DMS114 treated with DMSO at 0.1 percent for 48 hours (cell line): ENCODE results near the gene RHOJ.
A peak's percentile ranks its signal among the peaks of the same experiment; 100 is the strongest.
"Not testable (repeated sequence)": the region's sequence is repeated elsewhere in the genome, so short reads cannot be mapped to it uniquely, and the experiment has no call there.

ENCODE experiments used
- DNase-seq: peaks from one replicate; lab custom pipeline; 2025; ENCODE audit not compliant: unreplicated experiment; lab: John Stamatoyannopoulos, UW

Gene RHOJ

DNA sequence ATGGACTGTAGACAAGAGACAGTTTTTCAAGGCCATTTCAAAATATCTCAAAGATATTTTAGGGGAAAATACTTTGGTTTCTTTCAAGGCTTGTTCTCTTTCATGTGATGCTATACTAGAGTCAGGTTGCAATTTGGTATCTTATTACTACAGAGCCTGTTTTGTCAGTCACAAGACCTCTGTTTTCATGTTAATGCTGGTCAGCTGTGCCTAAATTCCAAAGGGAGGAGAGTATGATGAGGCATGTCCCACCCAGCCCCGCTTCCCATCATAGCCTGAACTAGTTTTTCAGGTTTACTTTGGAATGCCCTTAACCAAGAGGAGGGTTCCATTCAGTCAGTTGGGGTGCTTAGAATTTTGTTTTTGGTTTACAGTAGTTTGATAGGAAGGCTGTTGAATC lies 61.9 kb downstream of the RHOJ start:
- DNase-seq, result no peak

DNA sequence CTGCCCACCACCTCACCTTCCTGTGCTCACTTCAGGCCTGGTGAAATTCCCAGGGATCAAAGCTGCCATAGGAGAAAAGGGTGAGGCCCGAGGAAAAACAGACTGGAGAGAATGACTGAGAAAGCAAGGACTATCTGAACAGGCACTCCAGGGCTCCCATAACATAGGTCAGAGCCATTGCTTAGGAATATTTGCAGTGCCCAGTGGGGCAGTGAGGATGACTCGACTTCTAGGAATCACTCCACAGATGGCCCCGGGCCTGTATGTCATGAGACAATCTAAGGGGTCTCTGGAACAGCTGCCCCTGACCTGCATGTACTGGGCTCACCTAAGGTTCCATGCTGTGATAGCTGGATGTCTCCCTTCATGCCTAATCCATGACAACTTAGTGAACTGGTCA lies 62.9 kb downstream of the RHOJ start:
- DNase-seq, result no peak

DNA sequence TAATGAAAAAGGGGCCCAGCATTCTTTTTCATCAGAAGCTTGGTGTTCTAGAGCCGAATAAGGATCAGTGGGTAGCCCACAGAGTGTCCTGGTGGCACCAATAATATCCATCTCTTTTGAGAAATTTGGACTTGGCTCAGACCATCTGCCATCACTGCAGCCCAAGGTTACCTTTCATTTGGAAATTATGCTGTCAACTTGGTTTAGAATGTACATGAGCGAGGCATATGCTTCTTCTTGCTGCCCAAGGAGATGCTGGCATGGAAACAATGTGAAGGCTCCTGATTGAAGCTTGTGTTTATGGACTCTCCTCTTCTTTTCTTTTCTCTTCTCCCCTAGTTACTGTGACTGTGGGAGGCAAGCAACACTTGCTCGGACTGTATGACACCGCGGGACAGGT lies 64.5 kb downstream of the RHOJ start:
- no peak for DNase-seq

DNA sequence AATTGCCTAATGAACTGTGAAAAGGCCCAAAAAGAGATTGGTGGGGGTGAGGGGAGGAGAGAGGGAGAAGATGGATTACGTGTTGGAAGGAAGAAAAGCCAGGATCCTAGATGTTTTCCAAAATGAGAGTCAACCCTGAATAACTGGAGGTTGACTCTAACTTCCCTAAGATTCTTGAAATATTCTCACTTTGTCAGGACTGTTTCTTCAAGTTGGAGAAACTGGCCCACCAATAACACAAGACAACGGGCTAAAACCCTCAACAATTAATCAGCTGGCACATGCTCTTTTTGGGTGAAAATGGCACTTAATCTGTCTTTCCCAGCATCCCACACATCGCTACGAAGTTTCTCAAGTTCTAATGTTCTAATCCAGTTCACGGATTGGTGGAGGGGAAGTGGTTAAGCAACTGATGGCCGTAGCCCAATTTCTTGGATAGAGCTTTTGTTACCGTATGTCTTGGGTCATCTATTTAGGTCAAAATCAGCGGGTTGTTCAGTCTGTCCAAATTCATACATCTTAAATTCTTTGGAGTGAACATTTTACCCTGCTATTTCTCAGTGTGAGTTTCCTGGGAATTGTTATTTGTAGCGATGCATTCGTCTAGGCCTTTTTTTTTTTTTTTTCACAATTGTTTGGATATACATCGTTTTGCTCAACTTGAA lies 65.5 kb downstream of the RHOJ start:
- no peak for DNase-seq

DNA sequence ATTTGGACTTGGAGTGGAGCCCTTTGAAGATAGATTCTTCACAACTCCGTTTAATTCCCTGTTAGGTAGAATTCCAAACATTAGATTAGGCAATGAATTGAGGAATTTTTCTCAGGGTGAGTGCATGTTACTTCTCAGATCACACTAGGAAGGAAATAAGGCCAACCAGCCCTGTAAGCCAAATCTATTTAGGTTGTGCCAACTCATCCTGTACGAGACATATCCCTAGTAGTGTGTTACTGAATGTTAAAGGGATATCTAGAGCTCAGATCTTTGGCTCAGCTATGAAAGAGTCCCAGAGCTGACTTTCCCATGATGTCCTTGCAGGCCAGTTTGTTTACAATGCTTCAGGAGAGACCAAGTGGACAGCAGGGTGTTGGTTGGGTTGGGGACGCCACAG lies 68.9 kb downstream of the RHOJ start:
- no peak for DNase-seq

DNA sequence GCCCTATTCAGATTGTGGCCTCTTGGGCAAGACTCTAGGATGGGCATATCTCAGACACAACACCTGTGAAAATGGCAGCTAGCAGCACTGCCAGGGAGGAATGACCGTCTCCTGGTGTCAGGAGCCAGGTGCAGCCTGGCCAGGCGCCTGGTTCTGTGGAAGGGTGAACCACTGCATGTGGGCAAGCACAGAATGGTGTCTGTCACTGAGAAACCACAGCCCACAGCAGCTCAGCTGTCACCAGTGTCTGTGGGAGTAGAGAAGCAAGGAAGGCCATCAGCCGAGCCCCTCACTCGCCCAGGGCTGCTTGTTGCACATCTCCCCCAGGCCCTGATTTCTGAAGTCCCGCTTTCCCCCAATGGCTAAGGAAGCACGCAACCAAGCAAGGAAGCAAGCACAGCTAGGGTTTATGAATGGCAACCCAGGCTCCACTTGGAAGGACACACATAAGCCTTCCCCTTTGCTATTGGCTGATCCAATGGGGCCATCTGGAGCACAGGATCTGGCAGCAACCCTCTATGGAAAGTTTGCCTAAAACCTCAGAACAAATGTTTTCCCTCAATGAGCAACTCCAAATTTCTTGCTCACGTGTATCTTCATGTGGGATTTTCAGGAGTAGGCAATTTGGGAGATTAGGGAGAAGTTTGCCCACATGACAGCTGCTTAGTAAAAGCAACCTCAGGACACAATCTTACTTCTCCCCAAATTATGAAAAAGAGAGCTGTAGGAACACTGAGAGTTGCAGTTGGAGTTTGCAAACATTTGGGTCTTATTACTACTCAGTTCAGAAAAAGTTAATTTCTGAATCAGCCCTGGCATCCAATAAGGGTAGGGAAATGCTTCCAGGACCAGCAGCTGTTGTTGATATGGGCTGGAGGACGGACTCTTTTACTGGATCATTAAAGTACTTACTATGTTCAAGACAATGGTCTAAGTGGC lies 69.7 kb downstream of the RHOJ start:
- no peak for DNase-seq

DNA sequence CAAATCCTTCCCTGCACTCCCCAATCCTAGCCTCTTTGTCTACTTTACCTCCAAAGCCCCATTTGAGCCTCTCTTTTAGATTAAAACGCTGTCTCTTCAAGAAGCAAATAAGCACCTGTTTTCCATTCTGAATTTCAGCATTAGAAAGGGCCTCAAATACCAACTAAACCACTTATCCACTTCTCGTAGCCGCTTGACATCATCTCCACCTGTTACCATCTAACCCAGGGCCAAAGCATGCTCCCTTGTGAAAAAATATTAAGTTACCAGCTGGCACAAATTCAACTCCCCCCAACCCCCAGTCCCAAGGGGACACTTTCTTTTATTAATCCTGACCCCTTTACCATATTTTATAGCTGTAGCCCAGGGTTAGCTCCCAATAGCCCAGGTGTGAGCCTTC lies 71.4 kb downstream of the RHOJ start:
- DNase-seq, result no peak

DNA sequence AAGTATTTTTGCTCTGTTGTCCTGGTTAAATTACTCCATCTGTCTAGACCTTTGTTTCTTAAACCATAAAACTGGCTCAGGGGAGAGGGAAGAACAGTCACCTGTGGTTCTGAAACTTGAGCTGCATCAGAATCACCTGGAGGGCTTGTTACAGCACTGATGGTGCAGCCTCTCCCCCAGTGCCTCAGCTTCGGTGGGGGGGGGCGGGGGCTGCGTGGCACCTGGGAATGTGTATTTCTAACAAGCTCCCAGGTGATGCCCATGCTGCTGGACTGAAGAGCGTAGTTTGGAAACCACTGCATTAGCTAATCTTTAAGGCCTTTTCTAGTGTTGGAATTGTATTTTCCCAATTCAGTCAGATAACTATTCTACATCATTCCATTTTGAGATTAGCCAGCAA lies 71.8 kb downstream of the RHOJ start:
- no peak for DNase-seq

DNA sequence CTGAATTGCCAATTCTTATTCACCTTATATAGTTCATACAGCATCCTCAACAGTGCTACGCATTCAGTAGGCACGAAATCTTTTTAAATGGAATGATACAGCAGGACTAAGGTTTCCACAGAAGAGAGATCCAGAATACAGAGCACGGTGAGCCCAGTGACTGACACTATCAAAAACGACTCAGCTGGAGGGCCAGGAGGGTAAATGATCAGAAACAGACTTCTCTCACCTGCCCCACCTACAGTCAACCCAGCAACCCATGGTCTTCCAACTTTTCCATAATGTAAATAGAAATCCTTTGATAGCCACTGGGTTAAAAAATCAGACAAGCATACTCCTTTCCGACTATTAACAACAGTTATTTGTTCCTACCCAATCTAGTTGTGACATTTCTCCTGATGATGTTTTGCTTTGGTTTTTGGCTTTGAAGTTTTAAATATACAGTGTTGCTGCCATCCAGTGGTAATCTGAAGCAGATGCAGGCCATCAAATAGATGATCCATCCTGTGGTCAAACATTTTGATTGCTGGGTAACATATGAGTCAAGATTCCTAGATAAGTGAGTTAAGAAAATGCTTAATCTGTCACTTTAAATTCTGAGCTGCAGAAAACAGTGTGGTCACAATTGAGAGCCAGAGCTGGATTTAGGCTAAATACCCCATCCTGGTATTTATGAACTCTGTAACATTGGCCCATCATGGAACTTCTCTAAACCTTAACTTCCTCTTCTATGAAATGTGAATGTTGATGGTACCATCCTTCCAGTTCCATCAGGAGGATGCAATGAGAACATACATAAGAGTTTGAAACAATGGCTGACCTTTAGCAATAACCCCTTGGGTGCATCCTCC lies 72.5 kb downstream of the RHOJ start:
- peak; percentile 46 for DNase-seq

DNA sequence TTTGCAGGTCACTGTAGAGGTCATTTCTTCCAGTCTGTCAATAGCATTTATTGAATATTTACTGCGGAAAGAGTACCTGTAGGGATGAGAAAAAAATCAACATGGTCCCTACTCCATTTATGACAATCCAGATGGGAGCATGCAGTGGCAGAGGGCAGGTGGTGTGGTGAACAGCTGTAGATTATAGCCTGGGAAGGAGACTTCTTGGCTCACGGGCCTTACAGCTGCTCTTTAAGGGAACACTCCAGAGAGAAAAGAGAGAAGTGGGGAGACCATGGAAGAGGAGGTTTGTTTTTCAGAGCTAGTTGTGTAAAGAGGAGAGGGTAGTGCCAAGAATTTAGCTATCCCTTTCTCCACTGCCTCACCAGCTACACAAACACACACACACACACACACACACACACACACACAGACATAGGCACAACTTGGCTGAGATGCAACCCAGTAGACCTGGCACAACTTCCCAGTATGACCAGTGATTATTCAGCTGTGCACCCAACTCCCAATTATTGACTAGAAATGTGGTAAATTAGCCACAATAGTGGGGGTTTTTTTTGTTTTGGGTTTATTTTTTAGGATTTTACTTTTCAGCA lies 73.4 kb downstream of the RHOJ start:
- DNase-seq, result no peak

DNA sequence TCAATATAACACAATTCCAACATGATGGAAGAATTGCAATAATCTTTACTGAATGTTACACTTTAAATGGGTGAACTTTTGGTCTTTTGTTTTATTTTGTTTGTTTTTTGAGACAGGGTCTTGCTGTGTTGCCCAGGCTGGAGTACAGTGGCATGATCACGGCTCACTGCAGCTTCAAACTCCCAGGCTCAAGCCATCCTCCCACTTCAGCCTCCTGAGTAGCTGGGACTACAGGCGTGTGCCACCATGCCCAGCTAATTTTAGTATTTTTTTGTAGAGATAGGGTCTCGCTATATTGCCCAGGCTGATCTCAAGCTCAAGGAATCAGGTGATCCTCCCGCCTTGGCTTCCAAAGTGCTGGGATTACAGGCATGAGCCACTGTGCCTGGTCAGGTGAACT lies 75.7 kb downstream of the RHOJ start:
- DNase-seq, result not testable (repeated sequence)

DNA sequence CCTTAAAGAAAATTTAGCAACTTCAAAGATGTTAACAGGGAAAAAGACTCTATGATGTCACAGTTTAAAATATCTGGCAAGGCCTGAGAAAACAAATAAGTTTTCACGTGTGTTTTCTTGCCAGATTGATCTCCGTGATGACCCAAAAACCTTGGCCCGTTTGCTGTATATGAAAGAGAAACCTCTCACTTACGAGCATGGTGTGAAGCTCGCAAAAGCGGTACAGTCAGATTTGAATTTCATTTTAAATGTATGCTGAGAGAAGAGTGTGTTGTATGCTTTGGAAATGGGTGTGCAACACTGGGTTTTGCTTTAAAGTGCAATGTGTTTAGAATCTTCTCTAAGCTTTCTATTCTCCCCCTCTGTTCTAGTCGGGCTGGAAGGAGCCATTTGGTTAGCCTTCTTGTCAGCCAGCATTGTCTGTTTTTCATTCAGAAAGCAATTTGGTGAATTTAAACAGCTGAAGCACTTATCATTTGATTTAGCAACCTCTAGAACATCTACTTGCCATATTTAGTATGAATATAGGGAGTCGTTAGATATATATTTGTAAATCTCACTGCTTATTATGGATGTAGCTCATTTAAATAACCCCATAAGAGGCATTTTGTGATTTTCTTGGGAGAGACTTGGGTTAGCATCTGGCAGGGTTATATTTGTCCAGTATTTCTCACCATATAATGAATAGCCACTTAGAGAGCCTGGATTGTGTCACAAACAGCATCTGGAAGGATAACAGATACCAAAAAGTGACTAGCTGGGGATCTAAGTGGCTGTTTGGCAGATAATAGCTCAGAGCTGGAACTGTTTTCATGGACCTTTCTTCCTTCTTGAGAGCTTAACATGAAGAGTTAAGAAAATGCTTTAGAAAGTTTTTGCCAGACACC lies 79.0 kb downstream of the RHOJ start:
- no peak for DNase-seq

DNA sequence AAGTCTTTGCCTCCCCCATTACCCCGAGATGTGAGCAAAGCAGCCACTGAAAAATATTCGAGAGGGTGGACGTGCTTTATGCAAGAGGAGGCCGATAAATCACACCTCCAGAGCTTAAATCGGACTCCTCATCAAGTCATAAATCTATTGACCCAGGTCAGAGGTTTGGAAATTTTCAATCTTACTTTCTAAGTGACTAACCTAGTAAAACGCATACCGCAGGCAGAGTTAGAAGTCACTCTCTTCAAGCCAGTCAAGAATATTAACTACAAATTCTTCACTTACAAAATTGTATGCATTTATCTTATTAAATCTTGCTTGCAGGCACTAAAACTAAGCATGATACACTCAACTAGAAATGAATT lies 79.6 kb downstream of the RHOJ start:
- DNase-seq, result no peak

DNA sequence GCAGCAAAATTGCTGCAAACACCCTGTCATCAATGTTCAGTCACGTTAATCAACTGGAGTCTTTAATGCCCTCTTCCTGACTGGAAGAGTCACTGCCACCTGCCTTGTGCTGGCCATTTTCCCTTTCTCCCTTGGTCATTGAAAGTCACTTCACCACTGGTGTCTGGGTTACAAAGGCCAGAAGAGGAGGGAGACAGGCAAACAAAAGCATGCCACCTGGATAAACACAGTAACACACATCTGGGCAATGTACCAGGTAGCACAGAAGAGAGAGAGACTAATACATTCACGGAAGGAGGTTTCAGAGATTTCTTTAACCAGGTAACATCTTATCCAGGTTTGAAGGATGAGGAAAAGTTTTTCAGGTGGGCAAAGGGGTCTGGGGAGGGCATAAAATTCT lies 81.8 kb downstream of the RHOJ start:
- DNase-seq, result no peak

DNA sequence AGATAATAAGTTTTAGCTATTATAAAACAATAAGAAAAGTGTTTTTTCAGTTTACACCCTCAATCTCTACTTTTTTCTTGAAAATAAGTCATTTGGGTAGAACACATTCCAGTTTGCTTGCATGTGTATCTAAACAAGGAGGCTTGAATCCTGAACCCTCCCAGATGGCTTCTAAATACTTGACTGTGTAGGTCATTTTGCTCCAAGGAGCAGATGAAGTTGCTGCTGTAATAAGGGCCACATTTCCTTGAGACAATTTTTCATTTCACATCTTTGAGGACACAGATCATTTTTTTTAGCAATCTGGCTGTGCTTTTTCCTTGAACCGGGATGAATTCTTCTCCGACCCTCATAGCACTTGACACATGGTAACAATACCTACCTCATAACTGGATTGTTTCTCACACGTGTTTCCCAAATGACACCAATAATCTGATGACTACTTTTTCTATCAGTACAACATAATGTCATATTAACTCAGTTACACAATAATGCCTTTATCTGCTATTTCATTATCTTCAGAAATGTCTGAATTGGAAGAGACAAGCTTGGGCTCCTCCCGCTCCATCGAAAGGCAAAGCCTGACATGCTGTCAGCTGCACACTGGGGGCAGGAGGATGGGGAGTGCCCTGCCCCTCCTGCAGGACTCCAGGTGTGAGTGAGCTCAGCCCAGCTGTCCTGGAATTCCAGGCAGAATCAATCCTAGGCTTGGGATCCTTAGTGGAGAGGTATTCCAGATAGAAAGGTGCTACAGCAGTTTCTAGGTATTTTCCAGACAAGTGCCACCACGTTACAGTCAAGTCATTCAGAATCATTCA lies 83.6 kb downstream of the RHOJ start:
- no peak for DNase-seq

DNA sequence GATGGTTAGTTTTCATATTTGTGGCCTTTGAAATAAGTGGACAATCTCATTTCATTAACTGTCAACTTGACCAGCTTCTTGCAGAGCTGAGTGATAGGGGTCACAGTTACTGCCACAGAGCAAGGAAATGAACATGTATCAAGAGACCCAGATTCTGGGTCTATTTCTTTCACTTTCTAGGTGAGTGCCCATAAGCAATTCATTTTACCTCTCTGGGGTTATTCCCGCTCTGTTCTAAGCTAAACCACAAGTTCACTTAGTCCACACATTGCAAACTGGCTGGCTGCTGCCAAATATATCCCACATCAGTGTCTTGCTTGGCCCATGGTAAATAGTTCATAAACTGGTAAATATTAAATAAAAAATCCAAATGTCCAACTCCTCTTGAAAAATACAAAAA lies 84.6 kb downstream of the RHOJ start:
- DNase-seq, result no peak

DNA sequence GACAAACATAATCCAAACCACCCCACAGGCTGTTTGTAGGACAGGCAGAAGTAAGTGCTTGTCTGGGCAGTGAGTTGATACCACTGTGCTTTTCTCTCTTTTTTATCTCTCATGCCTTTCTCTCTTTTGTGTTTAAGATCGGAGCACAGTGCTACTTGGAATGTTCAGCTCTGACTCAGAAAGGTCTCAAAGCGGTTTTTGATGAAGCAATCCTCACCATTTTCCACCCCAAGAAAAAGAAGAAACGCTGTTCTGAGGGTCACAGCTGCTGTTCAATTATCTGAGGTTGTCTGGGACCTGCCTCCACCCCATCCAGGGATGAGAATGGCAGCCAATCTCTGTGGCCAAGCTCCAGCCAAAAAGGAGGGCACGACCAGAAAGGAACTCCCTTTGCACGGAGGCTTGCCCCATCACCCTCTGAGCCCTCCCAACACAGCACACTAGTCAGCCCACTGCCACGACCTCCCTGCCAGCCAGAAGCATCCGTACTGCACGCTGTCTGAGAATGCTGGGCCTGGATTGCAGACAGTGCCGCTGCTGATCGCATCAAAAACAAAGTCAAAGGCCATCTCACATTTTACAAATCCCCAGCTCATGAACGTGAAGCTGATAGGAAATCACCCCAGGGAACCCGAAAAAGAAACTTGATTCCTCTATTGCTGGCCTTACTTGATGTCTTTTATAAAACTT lies 86.6 kb downstream of the RHOJ start:
- no peak for DNase-seq

DNA sequence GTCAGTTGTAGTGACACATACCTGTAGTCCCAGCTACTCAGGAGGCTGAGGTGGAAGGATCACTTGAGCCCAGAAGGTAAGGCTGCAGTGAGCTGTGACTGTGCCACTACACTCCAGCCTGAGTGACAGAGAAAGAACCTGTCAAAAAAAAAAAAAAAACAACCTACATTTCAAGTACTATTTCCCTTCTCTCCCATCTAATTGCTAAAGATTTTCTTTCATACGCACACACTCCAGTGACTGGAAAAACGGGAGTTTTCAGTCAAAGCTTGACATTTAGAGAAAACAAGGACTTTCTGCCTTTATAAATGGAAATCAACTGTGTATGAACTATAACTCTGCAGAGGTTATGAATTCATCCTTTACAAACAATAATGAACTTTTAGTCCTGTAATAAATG lies 88.6 kb downstream of the RHOJ start:
- no peak for DNase-seq

DNA sequence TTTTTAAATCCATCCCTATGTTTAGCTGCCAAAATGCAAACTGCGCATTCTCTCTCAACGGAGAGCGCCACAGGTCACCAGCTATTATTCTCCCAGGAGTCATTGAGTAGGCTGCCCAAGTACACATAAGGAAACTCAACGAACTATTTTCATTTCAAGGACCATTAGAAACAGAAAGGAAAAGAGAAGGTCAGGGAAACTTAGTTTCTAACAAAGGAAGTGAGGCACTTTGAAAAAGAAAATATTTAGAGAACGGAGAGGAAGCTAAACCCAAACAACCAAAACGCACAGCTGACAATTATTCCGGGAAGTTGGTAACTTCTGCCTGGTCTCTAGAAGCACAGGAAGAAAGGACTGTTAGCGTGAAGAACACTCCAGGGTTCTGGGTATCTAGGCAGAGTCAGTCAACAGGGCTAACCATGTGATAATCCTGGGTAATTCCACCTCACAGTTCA lies 91.0 kb downstream of the RHOJ start:
- DNase-seq, result no peak
